PFSK-1 (cell line): ENCODE measurements around the gene KCNQ1OT1.

Experiments
- POLR2AphosphoS5 ChIP-seq: IDR thresholded peaks from 2 replicates; pipeline ENCODE4 v1.6.1; 2012; ENCODE audit warnings: low read depth, mild to moderate bottlenecking, control low read depth, low read length, moderate library complexity
- REST ChIP-seq, 2 experiments: IDR thresholded peaks; 2 replicates each; pipeline versions ENCODE4 v1.6.1 to v1.8.0; 2011 to 2012; ENCODE audit warnings: low read depth in 2 of 2, low read length in 2 of 2, control low read depth in 1 of 2, inconsistent platforms in 1 of 2, mild to moderate bottlenecking in 1 of 2, moderate library complexity in 1 of 2; ENCODE audit not compliant: insufficient read depth in 1 of 2
- SIN3A ChIP-seq: IDR thresholded peaks from 2 replicates; pipeline ENCODE4 v1.6.1; 2012; ENCODE audit warnings: mild to moderate bottlenecking, low read length, moderate library complexity, borderline replicate concordance; ENCODE audit not compliant: insufficient read depth
- TAF1 ChIP-seq: IDR thresholded peaks from 2 replicates; pipeline ENCODE4 v1.6.1; 2012; ENCODE audit warnings: low read length, control low read depth, borderline replicate concordance; ENCODE audit not compliant: insufficient read depth

GRCh38 chr11:2657697-2658284 lies 42.0 kb downstream of the KCNQ1OT1 start:
- TF ChIP-seq POLR2AphosphoS5 (no peak), TAF1 (no peak), REST (IDR thresholded peaks at IDR 0.05; ENCODE audit: insufficient read depth in 1 of 2, low read depth in 2 of 2, low read length in 2 of 2) (no peak), SIN3A (no peak)
